SK-N-SH (cell line): ENCODE measurements around the gene TMPRSS6. TPM values are rescaled to one million over a fixed set of nuclear protein-coding genes. Genes with fewer than 3 reads are reported as not detected.

Source experiments
- CTCF ChIA-PET: fragments of 300-600, 350-600 bp; formaldehyde crosslinking; extraction: SDS; loops from one replicate; lab custom pipeline; 2021; lab: Yijun Ruan, JAX
- POLR2A ChIA-PET: fragments of 350-600 bp; sonication (Branson Sonifier 250); formaldehyde crosslinking; extraction: SDS; loops from one replicate; lab custom pipeline; 2020; ENCODE audit warnings: antibody characterized with exemption, inconsistent platforms; lab: Yijun Ruan, JAX
- DNase-seq: peaks from one replicate; pipeline ENCODE4 v3.0.0; 2012
- H2AFZ ChIP-seq: fragments of 200-600 bp; sonication (generic); 2 replicates; pipeline ENCODE4 v1.8.1; 2016; ENCODE audit warnings: antibody characterized with exemption, mild to moderate bottlenecking, low read depth
- H3F3A ChIP-seq: fragments of 200-600 bp; sonication (generic); replicated peaks from 2 replicates; pipeline ENCODE3; 2016; ENCODE audit warnings: antibody characterized with exemption, mild to moderate bottlenecking; ENCODE audit not compliant: insufficient read depth
- H3K27ac ChIP-seq, 2 experiments: fragments of 200-500 bp in 1 of 2; fragments of 200-600 bp in 1 of 2; sonication (Bioruptor generic) in 1 of 2; sonication (generic), shearing (Covaris generic) in 1 of 2; 2 replicates each; pipeline versions ENCODE4 v1.5.1 to v1.6.1; 2014 to 2016; ENCODE audit warnings: low read depth in 2 of 2, inconsistent platforms in 1 of 2, low read length in 1 of 2, mild to moderate bottlenecking in 1 of 2, mixed read lengths in 1 of 2
- H3K27me3 ChIP-seq: fragments of 200-600 bp; sonication (generic), shearing (Covaris generic); 2 replicates; pipeline ENCODE4 v1.6.1; 2016; ENCODE audit warnings: mixed run types; ENCODE audit not compliant: insufficient read depth
- H3K36me3 ChIP-seq, 2 experiments: fragments of 200-500 bp in 1 of 2; fragments of 200-600 bp in 1 of 2; sonication (Bioruptor generic) in 1 of 2; sonication (generic) in 1 of 2; replicated peaks in 1 of 2; 2 replicates each; pipeline versions ENCODE3 to v1.5.1; 2014 to 2016; ENCODE audit warnings: low read length in 1 of 2, mild to moderate bottlenecking in 1 of 2; ENCODE audit not compliant: insufficient read depth in 2 of 2, control insufficient read depth in 1 of 2
- H3K4me1 ChIP-seq, 2 experiments: fragments of 200-500 bp in 1 of 2; fragments of 200-600 bp in 1 of 2; sonication (Bioruptor generic) in 1 of 2; sonication (generic), shearing (Covaris generic) in 1 of 2; 2 replicates each; pipeline versions ENCODE4 v1.5.1 to v1.6.1; 2014 to 2016; ENCODE audit warnings: low read depth in 1 of 2, low read length in 1 of 2, mixed run types in 1 of 2; ENCODE audit not compliant: insufficient read depth in 2 of 2, control insufficient read depth in 1 of 2
- H3K4me2 ChIP-seq: fragments of 200-600 bp; sonication (generic), shearing (Covaris generic); 2 replicates; pipeline ENCODE4 v1.6.1; 2017; ENCODE audit warnings: mixed run types
- H3K4me3 ChIP-seq, 2 experiments: fragments of 200-500 bp in 1 of 2; fragments of 200-600 bp in 1 of 2; sonication (Bioruptor generic) in 1 of 2; sonication (generic), shearing (Covaris generic) in 1 of 2; 2 replicates each; pipeline versions ENCODE4 v1.5.1 to v1.8.1; 2014 to 2016; ENCODE audit warnings: low read depth in 2 of 2, inconsistent platforms in 1 of 2, low read length in 1 of 2, mild to moderate bottlenecking in 1 of 2, mixed read lengths in 1 of 2, moderate library complexity in 1 of 2
- H3K79me2 ChIP-seq: fragments of 200-600 bp; sonication (generic); 2 replicates; pipeline ENCODE4 v1.8.1; 2017; ENCODE audit warnings: mild to moderate bottlenecking; ENCODE audit not compliant: insufficient read depth
- H3K9ac ChIP-seq: fragments of 200-600 bp; sonication (generic); 2 replicates; pipeline ENCODE4 v1.6.1; 2017; ENCODE audit warnings: mixed run types
- H3K9me2 ChIP-seq: fragments of 200-600 bp; sonication (generic); 2 replicates; pipeline ENCODE4 v1.6.1; 2017; ENCODE audit warnings: mixed run types
- H3K9me3 ChIP-seq: fragments of 200-600 bp; sonication (generic); 2 replicates; pipeline ENCODE4 v1.6.1; 2017; ENCODE audit warnings: mixed run types, mild to moderate bottlenecking, moderate library complexity
- H4K20me1 ChIP-seq: fragments of 200-600 bp; sonication (generic); 2 replicates; pipeline ENCODE4 v1.6.1; 2017; ENCODE audit warnings: mild to moderate bottlenecking, mixed run types; ENCODE audit not compliant: insufficient read depth
- CHD2 ChIP-seq: fragments of 150-350 bp; IDR thresholded peaks from 2 replicates; pipeline ENCODE4 v1.6.1; 2018; ENCODE audit warnings: low read length; ENCODE audit not compliant: partially characterized antibody
- GATA2 ChIP-seq: sonication (generic); formaldehyde crosslinking; IDR thresholded peaks from 2 replicates; pipeline ENCODE4 v1.5.0; 2020; ENCODE audit warnings: mild to moderate bottlenecking, missing genetic modification reagents
- MEF2A ChIP-seq: IDR thresholded peaks from 2 replicates; pipeline ENCODE4 v1.4.0; 2012; ENCODE audit warnings: low read depth, borderline replicate concordance
- NRF1 ChIP-seq: IDR thresholded peaks from 2 replicates; pipeline ENCODE4 v1.6.1; 2012; ENCODE audit warnings: low read depth, mild to moderate bottlenecking, low read length
- RFX5 ChIP-seq: IDR thresholded peaks from 2 replicates; pipeline ENCODE4 v1.6.1; 2012; ENCODE audit warnings: mild to moderate bottlenecking, improper control_type of control experiment, low read length
- RXRA ChIP-seq: IDR thresholded peaks from 2 replicates; pipeline ENCODE4 v1.4.0; 2012; ENCODE audit warnings: low read depth, mild to moderate bottlenecking, borderline replicate concordance
- YY1 ChIP-seq: IDR thresholded peaks from 2 replicates; pipeline ENCODE4 v1.4.0; 2012; ENCODE audit warnings: low read depth, mild to moderate bottlenecking
- WGBS: methylation state at CpG from one replicate; pipeline ENCODE4 v1.1.6; 2017; ENCODE audit warnings: low lambda C conversion rate; 5-methylcytosine and 5-hydroxymethylcytosine counted together
- polyA plus RNA-seq, 3 experiments: library from polyadenylated mRNA; depleted of rRNA; stranded (reverse); fragments of >200 nt; gene quantifications; 2 replicates each; pipeline ENCODE4 v1.2.3, GENCODE V29; 2012
- TF ChIP-seq, protein P1 (sequence below): IDR thresholded peaks from 2 replicates; pipeline ENCODE4 v1.6.1; 2012; ENCODE audit warnings: mild to moderate bottlenecking, low read depth, low read length, moderate library complexity
- TF ChIP-seq, protein P2 (sequence below): IDR thresholded peaks from 2 replicates; pipeline ENCODE4; 2012
- TF ChIP-seq, protein P3 (sequence below): IDR thresholded peaks from 2 replicates; pipeline ENCODE4 v1.4.0; 2012; ENCODE audit warnings: low read depth

The TMPRSS6 gene
- polyA plus RNA-seq, 1 of the 3 experiments (the other 2 are of a cell fraction), result not detected

DNA sequence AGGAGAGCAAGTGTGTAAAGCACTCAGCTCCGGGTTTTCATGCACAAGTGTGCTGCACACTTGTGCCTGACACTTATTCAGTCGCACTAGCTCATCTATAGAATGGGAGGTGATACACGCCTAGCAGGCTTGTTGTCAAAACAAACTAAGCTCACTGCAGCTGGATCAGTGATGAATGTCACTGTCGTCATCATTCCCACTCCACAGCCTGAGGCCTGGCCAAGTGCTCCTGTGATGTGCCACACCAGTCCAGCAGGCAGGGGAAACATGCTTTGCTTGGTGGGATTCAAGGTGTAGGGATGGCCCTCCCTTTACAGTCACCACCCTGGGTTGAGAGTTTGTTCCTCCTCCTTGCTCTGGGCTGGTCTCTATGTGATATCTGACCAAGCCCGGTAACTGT lies 83.2 kb downstream of the TMPRSS6 start (continued):
- TF ChIP-seq, protein P1, sequence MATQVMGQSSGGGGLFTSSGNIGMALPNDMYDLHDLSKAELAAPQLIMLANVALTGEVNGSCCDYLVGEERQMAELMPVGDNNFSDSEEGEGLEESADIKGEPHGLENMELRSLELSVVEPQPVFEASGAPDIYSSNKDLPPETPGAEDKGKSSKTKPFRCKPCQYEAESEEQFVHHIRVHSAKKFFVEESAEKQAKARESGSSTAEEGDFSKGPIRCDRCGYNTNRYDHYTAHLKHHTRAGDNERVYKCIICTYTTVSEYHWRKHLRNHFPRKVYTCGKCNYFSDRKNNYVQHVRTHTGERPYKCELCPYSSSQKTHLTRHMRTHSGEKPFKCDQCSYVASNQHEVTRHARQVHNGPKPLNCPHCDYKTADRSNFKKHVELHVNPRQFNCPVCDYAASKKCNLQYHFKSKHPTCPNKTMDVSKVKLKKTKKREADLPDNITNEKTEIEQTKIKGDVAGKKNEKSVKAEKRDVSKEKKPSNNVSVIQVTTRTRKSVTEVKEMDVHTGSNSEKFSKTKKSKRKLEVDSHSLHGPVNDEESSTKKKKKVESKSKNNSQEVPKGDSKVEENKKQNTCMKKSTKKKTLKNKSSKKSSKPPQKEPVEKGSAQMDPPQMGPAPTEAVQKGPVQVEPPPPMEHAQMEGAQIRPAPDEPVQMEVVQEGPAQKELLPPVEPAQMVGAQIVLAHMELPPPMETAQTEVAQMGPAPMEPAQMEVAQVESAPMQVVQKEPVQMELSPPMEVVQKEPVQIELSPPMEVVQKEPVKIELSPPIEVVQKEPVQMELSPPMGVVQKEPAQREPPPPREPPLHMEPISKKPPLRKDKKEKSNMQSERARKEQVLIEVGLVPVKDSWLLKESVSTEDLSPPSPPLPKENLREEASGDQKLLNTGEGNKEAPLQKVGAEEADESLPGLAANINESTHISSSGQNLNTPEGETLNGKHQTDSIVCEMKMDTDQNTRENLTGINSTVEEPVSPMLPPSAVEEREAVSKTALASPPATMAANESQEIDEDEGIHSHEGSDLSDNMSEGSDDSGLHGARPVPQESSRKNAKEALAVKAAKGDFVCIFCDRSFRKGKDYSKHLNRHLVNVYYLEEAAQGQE, result no peak
- TF ChIP-seq, protein P2, sequence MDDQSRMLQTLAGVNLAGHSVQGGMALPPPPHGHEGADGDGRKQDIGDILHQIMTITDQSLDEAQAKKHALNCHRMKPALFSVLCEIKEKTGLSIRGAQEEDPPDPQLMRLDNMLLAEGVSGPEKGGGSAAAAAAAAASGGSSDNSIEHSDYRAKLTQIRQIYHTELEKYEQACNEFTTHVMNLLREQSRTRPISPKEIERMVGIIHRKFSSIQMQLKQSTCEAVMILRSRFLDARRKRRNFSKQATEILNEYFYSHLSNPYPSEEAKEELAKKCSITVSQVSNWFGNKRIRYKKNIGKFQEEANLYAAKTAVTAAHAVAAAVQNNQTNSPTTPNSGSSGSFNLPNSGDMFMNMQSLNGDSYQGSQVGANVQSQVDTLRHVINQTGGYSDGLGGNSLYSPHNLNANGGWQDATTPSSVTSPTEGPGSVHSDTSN, result no peak
- no peak for TF ChIP-seq MEF2A
- TF ChIP-seq, protein P3, sequence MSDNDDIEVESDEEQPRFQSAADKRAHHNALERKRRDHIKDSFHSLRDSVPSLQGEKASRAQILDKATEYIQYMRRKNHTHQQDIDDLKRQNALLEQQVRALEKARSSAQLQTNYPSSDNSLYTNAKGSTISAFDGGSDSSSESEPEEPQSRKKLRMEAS, result no peak

DNA sequence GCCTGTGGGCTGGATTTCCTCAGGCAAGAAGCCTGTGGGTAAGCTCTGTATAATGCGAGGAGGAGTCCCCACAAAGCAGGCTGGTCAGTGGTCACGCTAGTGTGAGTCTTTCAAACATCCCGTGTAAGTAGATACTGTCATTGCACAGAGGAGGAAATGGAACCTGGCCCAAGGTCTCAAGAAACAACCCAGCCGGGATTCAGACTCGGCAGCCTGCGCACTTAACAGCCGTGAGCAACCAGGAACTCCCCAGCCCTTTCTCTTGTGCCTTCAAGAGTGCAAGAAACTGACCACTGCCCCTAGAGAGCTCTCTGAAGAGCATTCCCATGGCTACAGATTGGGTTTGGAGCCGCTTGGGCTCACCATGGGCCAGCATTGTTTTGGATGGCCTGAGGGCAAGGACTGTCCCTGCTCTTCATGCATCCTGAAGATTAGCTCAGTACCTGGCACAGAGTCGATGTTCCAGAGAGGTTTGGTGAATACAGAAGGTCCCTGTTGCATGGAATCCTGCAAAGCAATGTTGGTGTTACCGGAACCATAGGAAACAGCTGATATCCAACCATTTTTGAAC lies 83.9 kb downstream of the TMPRSS6 start:
- no peak overlapping the region for H3K4me3 ChIP-seq
- no peak for DNase-seq
- no peak overlapping the region for H3K27ac ChIP-seq
- no peak for TF ChIP-seq RFX5
- TF ChIP-seq YY1, result no peak
- no peak overlapping the region for H2AFZ ChIP-seq
- H3K9me3 ChIP-seq, result no peaks in the 10 kb centered on the region
- no peak overlapping the region for H3K4me2 ChIP-seq
- ChIA-PET CTCF (interaction anchor here (0.6 to 1.2 kb wide), 2 partner anchors 10 to 17 kb away, joined by 3 to 6 read pairs; no protein-coding TSS in a partner anchor), POLR2A (no interaction called here)
- no peaks in the 10 kb centered on the region for H3K27me3 ChIP-seq
- H4K20me1 ChIP-seq, result no peaks in the 10 kb centered on the region
- 71% methylated on average over 5 of the region's 10 CpGs for WGBS
- H3K79me2 ChIP-seq, result peaks cover 27% of the 10 kb centered on the region
- no peaks in the 10 kb centered on the region for H3F3A ChIP-seq
- peaks cover 4 to 12% of the 10 kb centered on the region in 2 experiments; a peak in 2 of 4 replicates for H3K4me1 ChIP-seq
- no peaks in the 10 kb centered on the region for H3K9me2 ChIP-seq
- H3K36me3 ChIP-seq, result peaks cover 6 to 45% of the 10 kb centered on the region in 2 experiments
- no peak overlapping the region for H3K9ac ChIP-seq

DNA sequence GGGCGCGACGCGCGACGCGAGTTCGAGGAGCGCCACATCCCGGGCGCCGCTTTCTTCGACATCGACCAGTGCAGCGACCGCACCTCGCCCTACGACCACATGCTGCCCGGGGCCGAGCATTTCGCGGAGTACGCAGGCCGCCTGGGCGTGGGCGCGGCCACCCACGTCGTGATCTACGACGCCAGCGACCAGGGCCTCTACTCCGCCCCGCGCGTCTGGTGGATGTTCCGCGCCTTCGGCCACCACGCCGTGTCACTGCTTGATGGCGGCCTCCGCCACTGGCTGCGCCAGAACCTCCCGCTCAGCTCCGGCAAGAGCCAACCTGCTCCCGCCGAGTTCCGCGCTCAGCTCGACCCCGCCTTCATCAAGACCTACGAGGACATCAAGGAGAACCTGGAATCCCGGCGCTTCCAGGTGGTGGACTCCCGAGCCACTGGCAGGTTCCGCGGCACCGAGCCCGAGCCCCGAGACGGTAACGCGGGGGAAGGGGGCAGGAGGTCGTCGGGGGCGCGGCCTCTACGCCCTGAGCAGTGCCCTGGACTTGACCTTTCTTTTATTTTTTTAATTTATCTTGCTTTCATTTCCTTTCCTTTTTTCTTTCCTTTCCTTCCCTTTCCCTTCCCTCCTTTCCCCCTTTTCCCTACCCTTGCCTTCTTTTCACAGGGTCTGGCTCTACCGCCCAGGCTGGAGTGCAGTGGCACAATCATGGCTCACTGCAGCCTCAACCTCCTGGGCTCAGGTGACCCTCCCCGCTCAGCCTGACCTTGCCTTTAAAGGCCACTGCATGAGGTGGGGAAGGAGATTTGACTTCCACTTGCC lies 85.0 kb downstream of the TMPRSS6 start:
- POLR2A ChIA-PET, result no interaction called here
- CTCF ChIA-PET, result interaction anchor here (0.6 to 4.1 kb wide), 2 partner anchors 16 to 18 kb away, joined by 3 to 18 read pairs; no protein-coding TSS in a partner anchor
- Histone ChIP-seq H3K27ac (no peak overlapping the region), H3K4me2 (no peak overlapping the region), H3K27me3 (no peaks in the 10 kb centered on the region), H3K4me3 (no peak overlapping the region), H3F3A (no peaks in the 10 kb centered on the region), H2AFZ (no peak overlapping the region), H3K79me2 (peaks cover 35% of the 10 kb centered on the region), H3K4me1 (peaks cover 6 to 12% of the 10 kb centered on the region in 2 experiments; a peak in 2 of 4 replicates), H3K36me3 (peaks cover 6 to 36% of the 10 kb centered on the region in 2 experiments), H3K9me2 (no peaks in the 10 kb centered on the region), H3K9me3 (no peaks in the 10 kb centered on the region), H4K20me1 (no peaks in the 10 kb centered on the region), H3K9ac (no peak overlapping the region)
- 97% methylated on average over 70 of the region's 71 CpGs for WGBS
- TF ChIP-seq NRF1, result no peak
- no peak for TF ChIP-seq GATA2 (CRISPR knock-in tag)
- no peak for TF ChIP-seq RXRA
- no peak for TF ChIP-seq CHD2
- DNase-seq, result no peak
